Astrocyte (in vitro differentiated cells and primary cell): ENCODE results near the gene LARGE1. TPM values are rescaled to one million over a fixed set of nuclear protein-coding genes. Genes with fewer than 3 reads are reported as not detected.
A peak's percentile ranks its signal among the peaks of the same experiment; 100 is the strongest.

ENCODE experiments used
- DNase-seq: peaks from one replicate; pipeline ENCODE4 v3.0.0-alpha.2; 2010; ENCODE audit warnings: low read depth
- FAIRE-seq: peaks from 2 replicates; lab custom pipeline; 2011; peaks lifted over from hg19 to GRCh38; lab: Jason Lieb, UNC
- H2AFZ ChIP-seq: 2 replicates; pipeline ENCODE4 v1.6.0; 2012; ENCODE audit warnings: low read depth, low read length, inconsistent platforms
- H3K27ac ChIP-seq: 2 replicates; pipeline ENCODE4 v1.5.1; 2011; ENCODE audit warnings: low read depth, low read length, inconsistent platforms
- H3K27me3 ChIP-seq: 2 replicates; pipeline ENCODE4 v1.6.0; 2011; ENCODE audit warnings: low read length, inconsistent platforms; ENCODE audit not compliant: insufficient read depth
- H3K36me3 ChIP-seq: 2 replicates; pipeline ENCODE4 v1.5.1; 2011; ENCODE audit warnings: low read length, inconsistent platforms; ENCODE audit not compliant: insufficient read depth
- H3K4me1 ChIP-seq: 2 replicates; pipeline ENCODE4 v1.5.1; 2011; ENCODE audit warnings: low read length, inconsistent platforms; ENCODE audit not compliant: insufficient read depth
- H3K4me2 ChIP-seq: 2 replicates; pipeline ENCODE4 v1.6.0; 2012; ENCODE audit warnings: low read length, inconsistent platforms
- H3K4me3 ChIP-seq: 2 replicates; pipeline ENCODE4 v1.5.1; 2011; ENCODE audit warnings: low read depth, mild to moderate bottlenecking, low read length, inconsistent platforms; ENCODE audit not compliant: insufficient read depth
- H3K79me2 ChIP-seq: 2 replicates; pipeline ENCODE4 v1.6.0; 2012; ENCODE audit warnings: mild to moderate bottlenecking, low read length, inconsistent platforms; ENCODE audit not compliant: insufficient read depth
- H3K9ac ChIP-seq: 2 replicates; pipeline ENCODE4 v1.6.0; 2012; ENCODE audit warnings: mild to moderate bottlenecking, low read length, inconsistent platforms
- H3K9me3 ChIP-seq: 2 replicates; pipeline ENCODE4 v1.5.1; 2012; ENCODE audit warnings: low read depth, mild to moderate bottlenecking, low read length, inconsistent platforms; ENCODE audit not compliant: insufficient read depth
- H4K20me1 ChIP-seq: 2 replicates; pipeline ENCODE4 v1.6.0; 2012; ENCODE audit warnings: low read length, inconsistent platforms; ENCODE audit not compliant: insufficient read depth
- H3K27ac Mint-ChIP-seq: one replicate; pipeline ENCODE4 v1.8.0; 2021; ENCODE audit warnings: mild to moderate bottlenecking, mixed read lengths; ENCODE audit not compliant: unreplicated experiment
- H3K27me3 Mint-ChIP-seq: one replicate; pipeline ENCODE4 v1.8.0; 2021; ENCODE audit warnings: low read depth, mixed read lengths; ENCODE audit not compliant: unreplicated experiment
- H3K36me3 Mint-ChIP-seq: one replicate; pipeline ENCODE4 v1.8.0; 2021; ENCODE audit warnings: low read depth, mixed read lengths; ENCODE audit not compliant: unreplicated experiment
- H3K4me1 Mint-ChIP-seq: one replicate; pipeline ENCODE4 v1.8.0; 2021; ENCODE audit warnings: low read depth, mixed read lengths; ENCODE audit not compliant: unreplicated experiment
- H3K4me3 Mint-ChIP-seq: one replicate; pipeline ENCODE4 v1.8.0; 2021; ENCODE audit warnings: mild to moderate bottlenecking, moderate library complexity, mixed read lengths; ENCODE audit not compliant: unreplicated experiment
- H3K9me3 Mint-ChIP-seq: one replicate; pipeline ENCODE4 v1.8.0; 2021; ENCODE audit warnings: mild to moderate bottlenecking, mixed read lengths; ENCODE audit not compliant: unreplicated experiment
- CTCF ChIP-seq: IDR thresholded peaks from 2 replicates; pipeline ENCODE4 v1.5.1; 2011; ENCODE audit warnings: low read depth, mild to moderate bottlenecking, inconsistent platforms, low read length, moderate library complexity; ENCODE audit not compliant: insufficient read depth
- EZH2 ChIP-seq: IDR thresholded peaks from 2 replicates; pipeline ENCODE4 v1.6.1; 2012; ENCODE audit warnings: mild to moderate bottlenecking, low read length, inconsistent platforms; ENCODE audit not compliant: insufficient read depth
- total RNA-seq: library from RNA; stranded (reverse); gene quantifications from 2 replicates; pipeline ENCODE4 v1.2.1, GENCODE V29; 2021

LARGE1 gene
- total RNA-seq, 1 donor from 2014 or later, result 92.6 TPM

GRCh38 chr22:33404723-33405122, 515.6 kb downstream of the LARGE1 start:
- Histone ChIP-seq H3K4me1 (peaks cover 14% of the 10 kb centered on the region), H3K27me3 (no peaks in the 10 kb centered on the region), H3K9ac (no peak overlapping the region), H3K79me2 (no peaks in the 10 kb centered on the region), H3K4me3 (no peak overlapping the region), H4K20me1 (no peaks in the 10 kb centered on the region), H3K27ac (no peak overlapping the region), H3K9me3 (no peaks in the 10 kb centered on the region), H3K4me2 (no peak overlapping the region), H3K36me3 (no peaks in the 10 kb centered on the region), H2AFZ (no peak overlapping the region)
- no peaks in the 10 kb centered on the region for H3K9me3 Mint-ChIP-seq
- peaks cover 10% of the 10 kb centered on the region for H3K36me3 Mint-ChIP-seq
- no peak overlapping the region for H3K27ac Mint-ChIP-seq
- no peaks in the 10 kb centered on the region for H3K27me3 Mint-ChIP-seq
- TF ChIP-seq EZH2, result no peak
- TF ChIP-seq CTCF, result no peak
- DNase-seq (no peak), FAIRE-seq (no peak)
- H3K4me1 Mint-ChIP-seq, result peaks cover 12% of the 10 kb centered on the region
- H3K4me3 Mint-ChIP-seq, result no peak overlapping the region

GRCh38 chr22:33402325-33402724, 518.0 kb downstream of the LARGE1 start:
- Histone ChIP-seq H4K20me1 (no peaks in the 10 kb centered on the region), H3K4me2 (no peak overlapping the region), H3K36me3 (no peaks in the 10 kb centered on the region), H3K9me3 (no peaks in the 10 kb centered on the region), H2AFZ (no peak overlapping the region), H3K9ac (no peak overlapping the region), H3K27me3 (no peaks in the 10 kb centered on the region), H3K79me2 (no peaks in the 10 kb centered on the region), H3K4me1 (peaks cover 14% of the 10 kb centered on the region), H3K4me3 (no peak overlapping the region), H3K27ac (no peak overlapping the region)
- H3K4me1 Mint-ChIP-seq, result peaks cover 21% of the 10 kb centered on the region
- no peak for FAIRE-seq
- no peak overlapping the region for H3K4me3 Mint-ChIP-seq
- TF ChIP-seq EZH2 (no peak), CTCF (no peak)
- DNase-seq, result no peak
- H3K27ac Mint-ChIP-seq, result no peak overlapping the region
- no peaks in the 10 kb centered on the region for H3K9me3 Mint-ChIP-seq
- peaks cover 18% of the 10 kb centered on the region for H3K36me3 Mint-ChIP-seq
- H3K27me3 Mint-ChIP-seq, result no peaks in the 10 kb centered on the region

GRCh38 chr22:33401291-33401690, 519.0 kb downstream of the LARGE1 start:
- TF ChIP-seq EZH2, result no peak
- no peak for TF ChIP-seq CTCF
- no peaks in the 10 kb centered on the region for H3K36me3 ChIP-seq
- peak; percentile 66 for DNase-seq
- Mint-ChIP-seq H3K4me1 (peaks cover 21% of the 10 kb centered on the region), H3K4me3 (no peak overlapping the region), H3K27me3 (no peaks in the 10 kb centered on the region), H3K9me3 (no peaks in the 10 kb centered on the region), H3K27ac (peak overlapping the region; percentile 44), H3K36me3 (peaks cover 22% of the 10 kb centered on the region)
- H3K4me3 ChIP-seq, result no peak overlapping the region
- peaks cover 14% of the 10 kb centered on the region for H3K4me1 ChIP-seq
- no peaks in the 10 kb centered on the region for H4K20me1 ChIP-seq
- no peak for FAIRE-seq
- no peak overlapping the region for H3K9ac ChIP-seq
- H3K79me2 ChIP-seq, result no peaks in the 10 kb centered on the region
- peak overlapping the region; percentile 5 for H3K27ac ChIP-seq
- peak overlapping the region; percentile 5 for H3K4me2 ChIP-seq
- peak overlapping the region; percentile 20 for H2AFZ ChIP-seq
- H3K9me3 ChIP-seq, result no peaks in the 10 kb centered on the region
- H3K27me3 ChIP-seq, result no peaks in the 10 kb centered on the region
